RWPE1 (cell line): ENCODE results near the gene REG4.
"Not testable (repeated sequence)": the region's sequence is repeated elsewhere in the genome, so short reads cannot be mapped to it uniquely, and the experiment has no call there.

Experiments
- CTCF ChIA-PET: fragments of 350-600 bp; sonication (Branson Sonifier 250); formaldehyde crosslinking; extraction: SDS; loops from one replicate; lab custom pipeline; 2021; lab: Yijun Ruan, JAX
- POLR2A ChIA-PET: fragments of 400-600 bp; formaldehyde crosslinking; extraction: SDS; loops from one replicate; lab custom pipeline; 2020; ENCODE audit warnings: antibody characterized with exemption; ENCODE audit not compliant: low non-redundant PET; lab: Yijun Ruan, JAX
- DNase-seq: peaks from one replicate; pipeline ENCODE4 v3.0.0; 2012; ENCODE audit warnings: low spot score
- H3K27ac ChIP-seq: fragments of 450-650 bp; 2 replicates; pipeline ENCODE4 v1.5.1; 2017
- TF ChIP-seq, protein P1 (sequence below): fragments of 450-650 bp; conservative IDR thresholded peaks from 2 replicates; pipeline ENCODE4 v1.5.1; 2017; ENCODE audit warnings: low read depth, mild to moderate bottlenecking

REG4 gene

DNA sequence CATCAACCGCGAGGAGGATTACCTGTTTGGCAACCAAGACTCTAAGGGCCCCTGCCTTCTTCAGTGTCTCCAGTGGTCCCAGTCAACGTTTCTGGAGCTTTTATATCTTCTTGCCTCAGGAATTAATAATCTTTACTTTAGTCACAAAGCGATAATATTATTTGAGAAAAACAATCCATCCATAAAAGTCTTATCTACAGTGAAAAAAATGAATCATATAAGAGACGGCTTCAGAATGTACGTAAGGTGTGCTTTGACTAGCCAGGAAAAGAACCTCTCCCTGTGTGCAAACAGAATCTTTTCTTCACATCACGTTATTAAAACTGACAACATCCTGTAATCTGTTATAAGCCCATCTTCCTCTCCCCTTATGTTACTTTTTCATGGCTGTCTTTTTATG lies at the start of gene REG4:
REG4 (minus strand) TSS at position 74 of the 400 bp plus-strand sequence. CDS start 2,691 bp downstream, outside the sequence.
- TF ChIP-seq, protein P1, sequence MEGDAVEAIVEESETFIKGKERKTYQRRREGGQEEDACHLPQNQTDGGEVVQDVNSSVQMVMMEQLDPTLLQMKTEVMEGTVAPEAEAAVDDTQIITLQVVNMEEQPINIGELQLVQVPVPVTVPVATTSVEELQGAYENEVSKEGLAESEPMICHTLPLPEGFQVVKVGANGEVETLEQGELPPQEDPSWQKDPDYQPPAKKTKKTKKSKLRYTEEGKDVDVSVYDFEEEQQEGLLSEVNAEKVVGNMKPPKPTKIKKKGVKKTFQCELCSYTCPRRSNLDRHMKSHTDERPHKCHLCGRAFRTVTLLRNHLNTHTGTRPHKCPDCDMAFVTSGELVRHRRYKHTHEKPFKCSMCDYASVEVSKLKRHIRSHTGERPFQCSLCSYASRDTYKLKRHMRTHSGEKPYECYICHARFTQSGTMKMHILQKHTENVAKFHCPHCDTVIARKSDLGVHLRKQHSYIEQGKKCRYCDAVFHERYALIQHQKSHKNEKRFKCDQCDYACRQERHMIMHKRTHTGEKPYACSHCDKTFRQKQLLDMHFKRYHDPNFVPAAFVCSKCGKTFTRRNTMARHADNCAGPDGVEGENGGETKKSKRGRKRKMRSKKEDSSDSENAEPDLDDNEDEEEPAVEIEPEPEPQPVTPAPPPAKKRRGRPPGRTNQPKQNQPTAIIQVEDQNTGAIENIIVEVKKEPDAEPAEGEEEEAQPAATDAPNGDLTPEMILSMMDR: no peak

DNA sequence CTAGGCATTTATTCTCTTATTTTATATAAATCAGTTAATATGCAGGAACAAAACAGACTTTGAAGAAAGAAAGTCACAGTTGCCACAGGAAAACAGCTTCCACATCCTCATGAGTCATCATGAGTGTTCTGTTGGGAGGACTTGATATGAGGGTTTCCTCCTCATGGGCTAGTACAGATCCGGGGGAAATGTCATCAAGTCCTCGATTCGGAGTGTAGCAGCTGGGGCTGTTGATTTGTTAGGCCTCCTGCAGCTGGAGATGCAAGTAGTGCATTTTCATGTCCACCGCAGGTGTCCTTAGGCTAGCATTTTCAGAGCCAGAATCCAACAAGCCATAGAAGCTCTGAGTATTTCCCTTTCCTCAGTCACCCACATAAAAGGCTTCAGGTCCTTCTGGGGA lies 48.4 kb upstream of the REG4 start:
- DNase-seq: peak; percentile 67
- TF ChIP-seq, protein P1: no peak
- CTCF ChIA-PET: interaction anchor here (0.7 kb wide), 1 partner anchor 16 kb away, joined by 3 read pairs; no protein-coding TSS in a partner anchor

More for the DNA sequence above, at the start of gene REG4:
- no peak for DNase-seq
- H3K27ac ChIP-seq: no peak within 1 kb of the TSS
- POLR2A ChIA-PET: no interaction called here
- CTCF ChIA-PET: interaction anchor here (1.0 kb wide), 1 partner anchor 199 kb away, joined by 4 read pairs; no protein-coding TSS in a partner anchor

DNA sequence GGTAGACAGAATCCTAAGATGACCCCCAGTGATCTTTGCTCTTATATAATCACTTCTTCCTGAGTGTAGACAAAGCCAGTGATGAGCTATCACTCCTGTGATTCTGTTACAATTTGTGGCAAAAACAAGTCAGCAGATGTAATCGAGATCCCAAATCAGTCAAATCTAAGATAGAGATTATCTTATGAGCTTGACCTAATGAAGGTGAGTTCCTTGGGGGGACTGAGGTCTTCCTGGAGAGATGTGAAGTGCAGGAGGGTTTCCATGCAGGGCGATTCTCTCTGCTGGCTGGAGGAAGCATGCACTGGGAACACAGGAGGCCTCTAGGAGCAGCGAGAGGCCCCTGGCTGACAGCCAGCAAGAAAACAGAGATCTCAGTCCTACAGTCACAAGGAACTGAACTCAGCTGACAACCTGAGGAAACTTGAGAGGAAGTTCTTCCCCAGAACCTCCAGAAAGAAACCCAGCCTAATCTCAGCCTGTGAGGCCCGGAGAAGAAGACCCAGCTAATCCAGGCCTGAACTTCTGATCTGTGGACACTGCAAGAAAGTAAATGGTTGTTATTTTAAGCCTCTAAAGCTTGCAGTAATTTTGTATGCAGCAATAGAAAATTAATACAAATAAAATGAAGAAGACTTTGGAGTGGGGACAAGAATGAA lies 47.4 kb upstream of the REG4 start:
- H3K27ac ChIP-seq, DNase-seq, POLR2A ChIA-PET: not testable (repeated sequence)
- CTCF ChIA-PET: interaction anchor here (0.7 to 1.4 kb wide), 2 partner anchors 11 to 15 kb away, joined by 3 to 5 read pairs; no protein-coding TSS in a partner anchor

More for the DNA sequence above, 48.4 kb upstream of the REG4 start:
- no peak overlapping the region for H3K27ac ChIP-seq
- POLR2A ChIA-PET: no interaction called here

DNA sequence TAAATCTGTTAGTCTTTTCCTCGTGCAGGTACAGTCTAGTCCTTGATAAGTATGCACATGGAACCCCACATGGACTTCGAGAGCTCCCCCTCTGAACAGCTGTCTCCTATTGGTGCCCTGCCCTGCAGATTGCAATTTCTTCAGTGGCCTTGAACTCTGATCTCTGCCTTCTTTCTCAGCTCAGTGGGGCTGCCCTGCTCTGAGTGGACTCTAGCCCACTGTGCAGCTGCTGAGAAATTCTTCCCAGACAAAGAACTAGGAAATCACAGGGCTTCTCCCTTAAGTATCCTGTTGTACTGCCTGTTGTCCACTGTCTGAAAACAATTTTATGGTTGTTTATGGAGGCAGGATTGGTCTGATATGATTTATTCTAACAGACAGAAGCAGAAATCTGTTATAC lies 46.9 kb upstream of the REG4 start:
- CTCF ChIA-PET: interaction anchor here (1.4 kb wide), 1 partner anchor 12 kb away, joined by 5 read pairs; no protein-coding TSS in a partner anchor
- TF ChIP-seq, protein P1: no peak
- no peak for DNase-seq
- POLR2A ChIA-PET: no interaction called here
- no peak overlapping the region for H3K27ac ChIP-seq

DNA sequence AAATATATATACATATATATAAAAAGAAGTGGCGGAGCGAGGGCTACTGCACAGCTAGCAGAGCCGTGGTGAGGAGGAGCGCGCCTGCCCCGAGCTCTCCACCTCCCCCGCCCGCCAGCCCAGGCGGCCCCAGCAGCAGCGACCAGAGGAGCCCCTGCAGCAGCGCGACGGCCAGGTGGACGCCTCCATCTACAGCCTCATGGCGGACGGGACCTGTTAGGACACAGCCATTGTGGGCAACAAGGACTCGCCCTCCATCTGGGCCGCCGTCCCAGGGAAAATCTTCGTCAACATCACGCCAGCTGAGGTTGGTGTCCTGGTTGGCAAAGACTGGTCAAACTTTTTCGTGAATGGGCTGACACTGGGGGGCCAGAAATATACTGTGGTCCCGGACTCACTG lies 41.9 kb upstream of the REG4 start:
- DNase-seq: no peak
- no peak overlapping the region for H3K27ac ChIP-seq
- TF ChIP-seq, protein P1: no peak
- CTCF ChIA-PET: no interaction called here
- POLR2A ChIA-PET: no interaction called here

DNA sequence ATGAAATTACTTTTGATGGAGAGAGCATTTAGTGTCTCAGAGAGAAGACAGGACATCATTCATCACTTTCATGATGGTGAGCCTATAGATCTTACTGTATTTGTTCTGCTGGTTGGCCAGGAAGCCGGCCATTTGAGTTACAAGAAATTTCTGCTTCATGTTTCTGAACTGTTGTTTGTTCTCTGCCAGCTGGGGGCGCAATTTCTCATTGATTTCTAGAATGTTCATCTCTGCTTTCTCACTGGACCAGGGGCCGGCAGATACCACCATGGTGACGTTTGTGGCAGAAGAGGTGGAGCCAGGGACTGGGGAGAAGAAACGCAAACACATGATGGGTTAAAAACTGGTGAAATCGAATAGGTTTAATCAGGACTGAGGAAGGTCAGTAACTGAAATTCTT lies 32.9 kb upstream of the REG4 start:
- DNase-seq, POLR2A ChIA-PET, H3K27ac ChIP-seq, CTCF ChIA-PET: not testable (repeated sequence)

DNA sequence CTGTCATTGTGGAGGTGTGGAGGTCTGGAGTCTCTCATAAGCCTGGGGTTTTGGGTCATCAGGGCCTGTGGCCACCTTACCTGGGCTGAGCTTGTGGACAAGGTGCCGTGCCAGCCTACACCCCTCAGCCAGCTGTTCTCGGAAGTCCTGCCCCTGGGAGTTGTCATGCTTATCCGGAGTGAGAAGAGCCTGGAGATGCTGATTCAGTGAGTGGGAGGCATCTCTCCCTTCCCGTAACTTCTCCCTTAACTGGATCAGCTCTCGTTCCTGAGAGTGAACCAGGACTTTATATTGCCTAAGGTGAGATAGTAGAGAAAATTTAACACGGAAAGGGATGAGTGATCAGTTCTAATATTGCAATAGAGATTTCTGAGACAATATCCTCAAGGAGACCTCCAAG lies 30.0 kb upstream of the REG4 start:
- H3K27ac ChIP-seq: no peak overlapping the region
- DNase-seq: no peak
- CTCF ChIA-PET: no interaction called here
- TF ChIP-seq, protein P1: no peak
- POLR2A ChIA-PET: no interaction called here
